ENCODE data around the gene PHLDA2.

The PHLDA2 gene

GRCh38 chr11:2885678-2886081 is 43.5 kb downstream of the PHLDA2 start, which contains the start of gene CDKN1C:
CDKN1C (minus strand) TSS chr11:2885775; CDS start chr11:2885456, 319 bp downstream.
- TF ChIP-seq TAF1 (IDR thresholded peaks at IDR 0.05; ENCODE audit: borderline replicate concordance, insufficient read depth, low read length) (0 out of 2 replicates have a peak, but pooled peaks have one; percentile 38), FOXP2 (optimal IDR thresholded peaks at IDR 0.05; ENCODE audit: borderline replicate concordance, extremely low read depth, extremely low read length, insufficient read depth) (no peak), POLR2AphosphoS5 (IDR thresholded peaks at IDR 0.05; ENCODE audit: low read depth, low read length) (peak; percentile 92), REST (IDR thresholded peaks at IDR 0.05; ENCODE audit: insufficient read depth in 1 of 2, low read depth in 2 of 2, low read length in 2 of 2) (no peak), SIN3A (IDR thresholded peaks at IDR 0.05; ENCODE audit: borderline replicate concordance, insufficient read depth, low read length) (no peak)

GRCh38 chr11:2885017-2885677 is 44.1 kb downstream of the PHLDA2 start:
- peak in 1 of 2 experiments; percentile 54; a peak in 1 of 4 replicates for TF ChIP-seq REST (IDR thresholded peaks at IDR 0.05; ENCODE audit: insufficient read depth in 1 of 2, low read depth in 2 of 2, low read length in 2 of 2)
- no peak for TF ChIP-seq FOXP2 (optimal IDR thresholded peaks at IDR 0.05; ENCODE audit: borderline replicate concordance, extremely low read depth, extremely low read length, insufficient read depth)

- TF ChIP-seq POLR2AphosphoS5 (IDR thresholded peaks at IDR 0.05; ENCODE audit: low read depth, low read length) (no peak), TAF1 (IDR thresholded peaks at IDR 0.05; ENCODE audit: borderline replicate concordance, insufficient read depth, low read length) (no peak), REST (IDR thresholded peaks at IDR 0.05; ENCODE audit: insufficient read depth in 1 of 2, low read depth in 2 of 2, low read length in 2 of 2) (no peak), FOXP2 (optimal IDR thresholded peaks at IDR 0.05; ENCODE audit: borderline replicate concordance, extremely low read depth, extremely low read length, insufficient read depth) (no peak), SIN3A (IDR thresholded peaks at IDR 0.05; ENCODE audit: borderline replicate concordance, insufficient read depth, low read length) (no peak)
Measured at GRCh38 chr11:2883979-2884815, 45.0 kb downstream of the PHLDA2 start.

- no peak for TF ChIP-seq TAF1 (IDR thresholded peaks at IDR 0.05; ENCODE audit: borderline replicate concordance, insufficient read depth, low read length)
- no peak for TF ChIP-seq POLR2AphosphoS5 (IDR thresholded peaks at IDR 0.05; ENCODE audit: low read depth, low read length)
- TF ChIP-seq SIN3A (IDR thresholded peaks at IDR 0.05; ENCODE audit: borderline replicate concordance, insufficient read depth, low read length) = no peak
- no peak for TF ChIP-seq FOXP2 (optimal IDR thresholded peaks at IDR 0.05; ENCODE audit: borderline replicate concordance, extremely low read depth, extremely low read length, insufficient read depth)
- no peak for TF ChIP-seq REST (IDR thresholded peaks at IDR 0.05; ENCODE audit: insufficient read depth in 1 of 2, low read depth in 2 of 2, low read length in 2 of 2)
Measured at GRCh38 chr11:2883640-2883978, 45.6 kb downstream of the PHLDA2 start.

Data from PFSK-1 (cell line).